ENCODE measurements around the gene RNF5.
A peak's percentile ranks its signal among the peaks of the same experiment; 100 is the strongest.

The RNF5 gene

DNA sequence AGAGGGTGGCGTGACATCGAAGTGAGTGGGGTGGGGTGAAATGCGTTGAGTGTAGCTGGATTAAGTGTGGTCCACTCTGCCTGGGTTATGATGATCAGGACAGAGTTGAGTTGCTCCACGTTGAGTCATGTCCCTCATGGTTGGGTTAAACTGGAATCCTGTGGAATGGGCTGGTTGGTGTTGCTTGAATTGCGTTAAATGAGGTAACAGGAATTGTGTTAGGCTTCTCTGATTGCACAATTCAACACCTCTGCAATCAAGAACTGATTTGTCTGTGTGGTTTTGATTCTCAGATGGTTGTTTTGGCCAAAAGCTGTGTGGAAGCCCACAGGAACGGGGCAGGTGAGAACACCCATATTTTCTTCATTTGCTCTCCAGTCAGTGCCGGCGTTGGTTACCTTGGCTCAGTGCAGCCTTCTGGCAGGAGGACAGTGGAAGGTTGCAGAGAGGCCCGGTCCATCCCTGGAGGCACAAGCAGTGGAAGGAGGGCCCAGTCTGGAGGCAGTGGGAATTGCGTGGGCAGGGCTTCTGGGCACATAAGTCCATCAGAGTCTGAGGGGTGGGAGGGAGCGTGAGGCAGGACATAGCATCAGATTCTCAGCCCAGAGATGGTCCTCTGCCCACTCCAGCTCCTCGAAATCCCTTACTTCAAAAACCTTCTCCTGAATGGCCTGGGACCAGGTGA is 34.0 kb downstream of the RNF5 start:
- Mint-ChIP-seq H3K27ac (no peak overlapping the region), H3K36me3 (no peaks in the 10 kb centered on the region)

DNA sequence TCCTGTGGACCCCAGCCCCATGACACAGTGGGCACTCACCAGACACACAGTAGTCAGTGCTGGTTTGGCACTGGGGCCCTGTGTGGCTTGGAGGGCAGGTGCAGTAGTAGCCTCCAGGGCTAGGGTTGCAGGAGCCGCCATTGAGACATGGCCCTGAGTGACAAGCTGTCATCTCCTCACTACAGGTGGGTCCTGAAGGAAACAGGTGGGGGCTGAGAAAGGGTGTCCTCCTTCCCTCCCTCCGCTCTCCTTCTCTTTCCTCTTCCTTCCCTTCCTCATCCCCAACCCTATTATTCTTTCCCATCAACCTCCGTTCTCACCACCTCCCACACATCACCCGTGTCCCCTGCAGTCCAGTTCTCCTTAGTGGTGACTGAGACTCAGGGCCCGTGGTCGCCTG is 35.4 kb downstream of the RNF5 start:
- Mint-ChIP-seq H3K27ac (no peak overlapping the region), H3K4me3 (no peak overlapping the region), H3K4me1 (no peaks in the 10 kb centered on the region), H3K27me3 (peaks cover 21% of the 10 kb centered on the region), H3K36me3 (no peaks in the 10 kb centered on the region), H3K9me3 (no peaks in the 10 kb centered on the region)
- CTCF ChIA-PET, result no interaction called here
- no peak for DNase-seq

More for the DNA sequence above, 34.0 kb downstream of the RNF5 start:
- peaks cover 29% of the 10 kb centered on the region for H3K27me3 Mint-ChIP-seq
- CTCF ChIA-PET, result no interaction called here
- H3K4me1 Mint-ChIP-seq, result no peaks in the 10 kb centered on the region
- H3K9me3 Mint-ChIP-seq, result no peaks in the 10 kb centered on the region
- no peak overlapping the region for H3K4me3 Mint-ChIP-seq
- no peak for DNase-seq

DNA sequence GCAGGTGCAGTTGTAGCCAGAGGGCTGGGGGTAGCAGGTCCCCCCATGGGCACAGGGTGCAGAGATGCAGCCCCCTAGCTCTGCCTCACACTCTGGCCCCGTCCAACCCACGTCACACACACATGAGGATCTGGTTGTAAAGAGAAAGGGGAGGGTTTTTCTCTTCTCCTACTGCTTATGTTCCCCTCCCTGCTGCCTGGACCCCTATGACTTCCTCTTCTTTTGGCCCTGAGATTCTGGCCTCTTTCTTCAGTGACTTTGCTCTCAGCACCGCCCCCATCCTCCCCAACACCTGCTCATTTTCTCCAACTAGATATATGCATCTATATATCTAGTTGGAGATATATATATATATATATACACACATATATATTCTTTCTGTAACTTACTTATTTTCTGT is 35.9 kb downstream of the RNF5 start:
- CTCF ChIA-PET, result no interaction called here
- H3K4me3 Mint-ChIP-seq, result no peak overlapping the region

DNA sequence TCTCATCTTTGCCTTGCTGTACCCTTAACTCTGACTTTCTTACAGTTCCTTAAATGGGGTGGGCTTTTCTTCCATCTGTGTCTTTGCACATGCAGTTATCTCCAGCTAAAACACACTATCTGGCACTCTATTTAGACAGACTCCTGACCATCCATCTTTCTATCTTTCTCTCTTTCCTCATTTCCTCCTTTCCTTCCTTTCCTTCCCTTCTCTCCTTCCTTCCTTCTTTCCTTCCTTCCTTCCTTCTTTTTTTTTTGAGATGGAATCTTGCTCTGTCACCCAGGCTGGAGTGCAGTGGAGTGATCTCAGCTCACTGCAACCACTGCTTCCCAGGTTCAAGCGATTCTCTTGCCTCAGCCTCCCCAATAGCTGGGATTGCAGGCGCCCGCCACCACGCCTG is 37.4 kb downstream of the RNF5 start:
- H3K9me3 Mint-ChIP-seq, result no peaks in the 10 kb centered on the region
- H3K27me3 Mint-ChIP-seq, result peaks cover 21% of the 10 kb centered on the region
- H3K4me3 Mint-ChIP-seq, result no peak overlapping the region
- no peaks in the 10 kb centered on the region for H3K36me3 Mint-ChIP-seq
- no peaks in the 10 kb centered on the region for H3K4me1 Mint-ChIP-seq
- CTCF ChIA-PET, result no interaction called here
- DNase-seq, result no peak
- H3K27ac Mint-ChIP-seq, result no peak overlapping the region

More for the DNA sequence above, 35.9 kb downstream of the RNF5 start:
- DNase-seq, result no peak
- peaks cover 21% of the 10 kb centered on the region for H3K27me3 Mint-ChIP-seq
- H3K4me1 Mint-ChIP-seq, result no peaks in the 10 kb centered on the region
- H3K9me3 Mint-ChIP-seq, result no peaks in the 10 kb centered on the region
- H3K36me3 Mint-ChIP-seq, result no peaks in the 10 kb centered on the region
- no peak overlapping the region for H3K27ac Mint-ChIP-seq

DNA sequence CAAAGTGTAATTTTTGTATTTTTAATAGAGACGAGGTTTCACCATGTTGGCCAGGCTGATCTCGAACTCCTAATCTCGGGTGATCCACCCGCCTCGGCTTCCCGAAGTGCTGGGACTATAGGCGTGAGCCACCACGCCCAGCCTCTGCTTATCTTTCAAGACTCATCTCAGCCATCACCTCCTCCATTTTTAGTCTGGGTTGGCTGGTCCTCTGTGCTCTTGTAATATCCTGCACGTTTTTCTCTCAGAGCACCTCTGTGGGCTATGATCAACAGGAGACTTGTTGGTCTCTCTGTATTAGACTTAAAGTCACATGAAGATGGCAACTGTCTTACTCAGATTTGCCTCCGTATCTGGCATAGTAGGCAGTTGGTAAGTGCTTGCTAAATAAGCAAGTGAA is 38.1 kb downstream of the RNF5 start:
- CTCF ChIA-PET, result no interaction called here
- DNase-seq, result no peak
- no peaks in the 10 kb centered on the region for H3K9me3 Mint-ChIP-seq
- no peak overlapping the region for H3K27ac Mint-ChIP-seq
- H3K4me3 Mint-ChIP-seq, result no peak overlapping the region
- H3K36me3 Mint-ChIP-seq, result no peaks in the 10 kb centered on the region
- peaks cover 21% of the 10 kb centered on the region for H3K27me3 Mint-ChIP-seq
- no peaks in the 10 kb centered on the region for H3K4me1 Mint-ChIP-seq

DNA sequence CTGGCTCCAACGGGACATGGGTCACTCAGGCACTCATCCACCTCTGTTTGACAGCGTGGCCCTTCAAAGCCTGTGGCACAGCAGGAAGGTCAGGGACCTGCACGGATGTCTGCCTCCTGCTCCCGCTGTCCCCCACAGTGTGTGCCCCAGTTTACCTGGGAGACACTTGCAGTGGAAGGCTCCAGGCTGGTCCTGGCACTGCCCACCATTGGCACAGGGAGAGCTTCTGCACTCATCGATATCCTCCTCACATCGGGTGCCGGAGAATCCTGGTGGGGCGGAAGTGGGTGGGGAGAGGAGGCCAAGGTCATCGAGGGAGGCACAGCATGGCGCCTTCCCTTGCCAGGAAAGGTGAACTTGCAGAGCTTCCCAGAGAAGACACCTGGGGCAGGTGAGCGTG is 38.8 kb downstream of the RNF5 start:
- H3K4me1 Mint-ChIP-seq, result no peaks in the 10 kb centered on the region
- no peaks in the 10 kb centered on the region for H3K9me3 Mint-ChIP-seq
- H3K27ac Mint-ChIP-seq, result no peak overlapping the region
- CTCF ChIA-PET, result interaction anchor here (1.0 kb wide), 1 partner anchor 21 kb away, joined by 3 read pairs; no protein-coding TSS in a partner anchor
- no peak for DNase-seq
- H3K36me3 Mint-ChIP-seq, result no peaks in the 10 kb centered on the region
- H3K4me3 Mint-ChIP-seq, result no peak overlapping the region
- H3K27me3 Mint-ChIP-seq, result peaks cover 21% of the 10 kb centered on the region

DNA sequence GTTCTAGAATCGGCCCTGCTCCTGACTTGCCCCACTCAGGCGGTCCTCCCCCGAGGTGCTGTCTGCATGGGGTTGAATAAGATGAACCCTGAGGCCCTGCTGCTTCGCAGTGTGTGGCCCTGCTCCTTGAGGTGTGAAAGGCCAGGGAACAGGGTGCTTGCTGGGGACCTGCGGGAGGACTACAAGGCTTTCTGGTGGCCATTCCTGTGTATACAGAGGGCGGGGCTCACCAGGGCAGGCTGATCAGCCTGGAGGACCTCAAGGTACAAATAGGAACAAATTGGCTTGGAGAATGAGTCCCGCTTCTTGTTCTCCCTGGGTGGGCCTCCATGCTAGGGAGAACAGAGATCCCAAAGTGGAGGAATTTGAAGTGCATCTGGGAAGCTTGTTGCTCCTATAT is 40.0 kb downstream of the RNF5 start:
- Mint-ChIP-seq H3K4me3 (no peak overlapping the region), H3K4me1 (no peaks in the 10 kb centered on the region), H3K27me3 (peaks cover 17% of the 10 kb centered on the region), H3K27ac (no peak overlapping the region), H3K9me3 (no peaks in the 10 kb centered on the region), H3K36me3 (no peaks in the 10 kb centered on the region)
- CTCF ChIA-PET, result no interaction called here
- no peak for DNase-seq

DNA sequence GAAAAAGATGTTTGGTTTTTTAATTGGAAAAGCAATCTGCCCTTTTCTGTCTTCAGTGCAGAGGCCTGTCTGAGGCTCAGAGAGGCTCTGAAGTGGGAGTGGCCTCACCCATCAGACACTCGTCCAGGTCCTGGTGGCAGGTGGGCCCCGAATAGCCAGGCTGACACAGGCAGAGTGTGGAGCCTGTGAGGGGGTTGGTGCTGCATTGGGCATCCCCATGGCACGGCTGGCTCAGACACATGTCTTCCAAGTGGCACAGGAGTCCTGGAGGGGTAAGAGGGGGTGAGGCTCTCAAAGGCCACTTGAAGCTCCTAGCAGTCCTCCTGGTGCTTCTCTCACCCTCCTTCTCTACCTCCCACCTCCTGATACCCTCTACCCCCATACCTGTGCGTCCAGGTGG is 41.8 kb downstream of the RNF5 start:
- CTCF ChIA-PET, result no interaction called here
- no peaks in the 10 kb centered on the region for H3K9me3 Mint-ChIP-seq
- no peaks in the 10 kb centered on the region for H3K4me1 Mint-ChIP-seq
- no peak overlapping the region for H3K27ac Mint-ChIP-seq
- H3K27me3 Mint-ChIP-seq, result peaks cover 22% of the 10 kb centered on the region
- DNase-seq, result no peak
- H3K36me3 Mint-ChIP-seq, result no peaks in the 10 kb centered on the region
- H3K4me3 Mint-ChIP-seq, result no peak overlapping the region

DNA sequence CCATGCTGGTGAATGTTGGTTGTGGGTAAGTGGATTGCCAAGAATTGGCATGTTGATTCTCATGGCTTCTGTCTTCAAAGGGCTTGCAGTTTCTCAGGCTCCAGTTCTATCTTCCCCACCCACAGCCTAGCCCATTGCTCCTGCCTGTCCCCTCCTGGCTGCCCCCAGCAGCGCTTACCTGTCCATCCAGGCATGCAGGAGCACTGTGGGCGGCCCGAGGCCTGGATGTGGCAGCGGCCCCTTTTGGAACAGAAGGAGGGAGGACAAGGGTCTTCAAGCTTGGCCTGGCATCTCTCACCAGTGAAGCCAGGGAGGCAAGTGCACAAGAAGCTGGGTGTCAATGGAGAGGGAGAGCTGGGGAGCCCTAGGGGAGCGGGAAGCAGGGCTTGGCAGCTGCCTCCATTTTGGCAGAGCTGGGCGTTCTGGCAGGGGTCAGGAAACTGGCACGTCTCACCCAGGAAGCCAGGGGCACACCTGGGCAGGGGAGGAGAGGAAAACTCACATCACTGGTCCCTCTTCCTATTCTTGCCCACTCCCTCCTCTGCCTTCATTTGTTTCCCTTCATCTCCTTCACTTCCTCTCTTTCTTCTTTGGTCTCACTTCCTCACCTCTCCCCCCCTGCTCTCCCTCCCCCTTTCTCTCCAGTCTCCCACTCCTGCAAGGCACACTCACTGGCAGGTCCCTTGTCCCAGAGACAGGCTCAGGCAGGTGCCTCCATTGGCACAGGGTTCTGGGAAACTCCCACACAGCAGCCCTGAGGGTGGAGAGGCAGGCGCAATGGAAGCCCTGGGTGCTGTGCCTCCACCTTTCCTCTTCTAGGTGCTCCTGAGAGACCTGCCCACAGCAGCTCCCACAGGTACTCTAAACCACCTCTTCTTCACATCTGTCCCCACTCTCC is 44.4 kb downstream of the RNF5 start:
- H3K4me3 Mint-ChIP-seq, result no peak overlapping the region
- H3K9me3 Mint-ChIP-seq, result no peaks in the 10 kb centered on the region
- no peak for DNase-seq
- CTCF ChIA-PET, result no interaction called here
- no peak overlapping the region for H3K27ac Mint-ChIP-seq
- H3K36me3 Mint-ChIP-seq, result no peaks in the 10 kb centered on the region
- no peaks in the 10 kb centered on the region for H3K4me1 Mint-ChIP-seq
- peaks cover 19% of the 10 kb centered on the region for H3K27me3 Mint-ChIP-seq

DNA sequence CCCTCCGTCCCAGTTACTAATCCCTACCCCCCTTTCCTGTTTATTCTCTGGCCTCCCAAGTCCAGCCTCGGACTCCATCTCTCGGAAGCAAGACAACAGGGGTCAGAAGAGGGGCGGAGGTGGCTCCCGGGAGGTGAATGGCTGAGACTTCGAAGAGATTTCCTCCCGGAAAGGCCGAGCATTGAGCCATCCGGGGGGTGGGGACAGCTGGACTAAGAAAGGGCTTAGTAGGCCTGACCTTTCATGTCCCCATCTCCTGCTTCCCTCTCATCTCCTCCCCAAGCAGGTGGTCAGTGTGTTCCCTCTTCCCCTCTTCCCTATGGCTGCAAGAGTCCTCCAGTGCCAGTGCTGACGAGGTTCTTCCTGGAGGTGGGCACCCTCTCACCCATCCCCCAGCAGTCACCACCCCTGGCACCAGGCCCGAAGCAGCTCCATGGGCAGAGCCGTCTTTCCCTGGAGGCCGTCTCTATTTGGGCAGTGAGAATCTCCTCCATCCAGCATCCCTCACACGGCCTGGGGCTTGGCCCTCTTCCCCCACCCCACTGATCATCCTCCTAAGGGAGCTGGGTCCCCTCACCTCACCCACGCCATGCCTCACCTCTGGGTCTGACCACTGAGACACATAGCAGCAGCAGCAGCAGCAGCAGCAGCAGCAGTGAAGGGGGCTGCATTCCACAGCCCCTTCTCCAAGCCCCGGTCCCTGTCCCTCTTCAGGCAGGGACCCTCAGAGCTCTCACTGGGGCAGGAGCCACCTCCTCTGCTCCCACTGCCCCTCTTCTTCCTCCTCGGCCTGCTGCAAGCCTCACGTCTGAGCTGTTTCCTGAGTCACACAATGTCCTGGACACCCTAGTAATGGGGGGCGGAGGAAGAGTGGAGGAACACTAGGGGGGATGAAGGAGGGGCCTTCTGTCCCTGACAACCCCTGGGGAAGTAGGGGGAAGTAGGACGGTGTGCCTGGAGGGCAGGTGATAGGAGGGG is 45.3 kb downstream of the RNF5 start, which contains the start of gene NOTCH4:
TSS of gene NOTCH4 (minus strand) at position 810 of the 978 bp plus-strand sequence. CDS start at position 671, 139 bp downstream.
- no peaks in the 10 kb centered on the region for H3K36me3 Mint-ChIP-seq
- H3K4me3 Mint-ChIP-seq, result no peak within 1 kb of the TSS
- peaks cover 19% of the 10 kb centered on the region for H3K27me3 Mint-ChIP-seq
- no peaks in the 10 kb centered on the region for H3K4me1 Mint-ChIP-seq
- CTCF ChIA-PET, result interaction anchor here (0.8 kb wide), 1 partner anchor 104 kb away, joined by 3 read pairs; no protein-coding TSS in a partner anchor
- H3K9me3 Mint-ChIP-seq, result no peaks in the 10 kb centered on the region
- DNase-seq, result no peak
- H3K27ac Mint-ChIP-seq, result peak within 1 kb of the TSS; percentile 30

DNA sequence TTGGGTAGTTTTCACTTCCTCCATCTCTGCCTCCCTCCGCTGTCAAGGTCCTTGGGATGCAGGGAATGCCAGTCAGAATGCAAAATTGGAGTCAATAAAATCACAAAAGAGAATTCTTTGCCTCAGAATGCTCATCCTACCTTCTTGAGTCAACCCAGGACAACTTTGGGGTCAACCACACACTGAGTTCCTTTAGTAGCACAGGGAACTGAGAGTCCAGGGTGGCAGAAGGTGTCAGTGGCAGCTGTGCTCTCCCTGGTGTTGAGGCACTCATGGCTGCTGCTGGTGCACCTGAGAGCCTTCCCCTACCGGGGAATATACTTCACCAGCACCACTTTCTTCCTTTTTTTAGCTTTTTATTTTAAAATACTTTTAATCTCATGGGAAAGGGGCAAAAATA is 46.5 kb downstream of the RNF5 start:
- H3K4me3 Mint-ChIP-seq, result no peak overlapping the region
- no peaks in the 10 kb centered on the region for H3K9me3 Mint-ChIP-seq
- DNase-seq, result no peak
- no peak overlapping the region for H3K27ac Mint-ChIP-seq
- no peaks in the 10 kb centered on the region for H3K36me3 Mint-ChIP-seq
- CTCF ChIA-PET, result no interaction called here
- H3K27me3 Mint-ChIP-seq, result peaks cover 14% of the 10 kb centered on the region
- H3K4me1 Mint-ChIP-seq, result no peaks in the 10 kb centered on the region

DNA sequence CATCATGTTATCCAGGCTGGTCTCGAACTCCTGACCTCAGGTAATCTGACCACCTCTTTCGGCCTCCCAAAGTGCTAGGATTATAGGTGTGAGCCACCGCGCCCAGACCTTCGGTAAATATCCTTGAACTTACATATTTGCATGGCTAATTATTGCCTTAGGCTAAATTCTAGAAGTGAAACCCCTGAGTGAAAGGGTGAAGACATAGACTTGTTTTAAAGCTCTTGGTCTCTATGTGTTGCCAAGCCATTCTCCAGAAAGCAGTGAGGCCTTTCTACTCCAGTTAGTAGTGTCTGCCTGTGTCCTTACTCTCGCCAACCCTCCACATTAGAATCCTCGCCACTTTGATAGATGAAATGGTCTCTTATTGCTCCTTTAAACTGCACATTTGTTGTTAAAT is 48.2 kb downstream of the RNF5 start:
- no peak overlapping the region for H3K27ac Mint-ChIP-seq
- H3K4me1 Mint-ChIP-seq, result no peaks in the 10 kb centered on the region
- CTCF ChIA-PET, result interaction anchor here (0.6 kb wide), 1 partner anchor 559 kb away, joined by 4 read pairs; no protein-coding TSS in a partner anchor
- DNase-seq, result no peak
- H3K27me3 Mint-ChIP-seq, result peaks cover 14% of the 10 kb centered on the region
- H3K4me3 Mint-ChIP-seq, result no peak overlapping the region
- no peaks in the 10 kb centered on the region for H3K9me3 Mint-ChIP-seq
- H3K36me3 Mint-ChIP-seq, result no peaks in the 10 kb centered on the region
